Fibroblast of lung (primary cell): ENCODE results near the gene CYP2A6. TPM values are rescaled to one million over a fixed set of nuclear protein-coding genes. Genes with fewer than 3 reads are reported as not detected.
"Not testable (repeated sequence)": the region's sequence is repeated elsewhere in the genome, so short reads cannot be mapped to it uniquely, and the experiment has no call there.

ENCODE experiments used
- DNase-seq, 2 donors: peaks; one replicate each; pipeline versions ENCODE4 v3.0.0 to v3.0.0-alpha.2; 2010; ENCODE audit warnings: low read depth in 2 of 2
- H2AFZ ChIP-seq: 2 replicates; pipeline ENCODE4 v1.5.1; 2012; ENCODE audit warnings: low read length, control low read depth, inconsistent platforms
- H3K27ac ChIP-seq: 2 replicates; pipeline ENCODE4 v1.5.1; 2011; ENCODE audit warnings: low read length, control low read depth; ENCODE audit not compliant: insufficient read depth
- H3K27me3 ChIP-seq: 2 replicates; pipeline ENCODE4 v1.5.1; 2011; ENCODE audit warnings: mild to moderate bottlenecking, low read length; ENCODE audit not compliant: control insufficient read depth, insufficient read depth
- H3K36me3 ChIP-seq: 2 replicates; pipeline ENCODE4 v1.5.1; 2011; ENCODE audit warnings: low read length; ENCODE audit not compliant: control insufficient read depth, insufficient read depth
- H3K4me1 ChIP-seq: 2 replicates; pipeline ENCODE4 v1.5.1; 2011; ENCODE audit warnings: low read length; ENCODE audit not compliant: control insufficient read depth, insufficient read depth; ENCODE audit errors: extremely low read depth
- H3K4me2 ChIP-seq: 2 replicates; pipeline ENCODE4 v1.5.1; 2011; ENCODE audit warnings: low read length, control low read depth; ENCODE audit not compliant: insufficient read depth; ENCODE audit errors: extremely low read depth
- H3K4me3 ChIP-seq, 4 experiments: fragments of 200-600 bp in 1 of 4; sonication (generic) in 1 of 4; replicated peaks in 1 of 4; 2 replicates each; pipeline ENCODE4 v1.5.1; 2011 to 2016; ENCODE audit warnings: low read length in 4 of 4, low read depth in 3 of 4, mild to moderate bottlenecking in 3 of 4, control low read depth in 2 of 4, inconsistent platforms in 1 of 4, mixed read lengths in 1 of 4; ENCODE audit not compliant: insufficient read depth in 1 of 4; ENCODE audit errors: control extremely low read depth in 1 of 4
- H3K79me2 ChIP-seq: 2 replicates; pipeline ENCODE4 v1.5.1; 2012; ENCODE audit warnings: mild to moderate bottlenecking, low read length, inconsistent platforms; ENCODE audit not compliant: control insufficient read depth, insufficient read depth
- H3K9ac ChIP-seq: 2 replicates; pipeline ENCODE4 v1.5.1; 2011; ENCODE audit warnings: mild to moderate bottlenecking, low read length, control low read depth; ENCODE audit not compliant: insufficient read depth
- H3K9me3 ChIP-seq: 2 replicates; pipeline ENCODE4 v1.5.1; 2012; ENCODE audit warnings: low read depth, low read length; ENCODE audit not compliant: control insufficient read depth, insufficient read depth
- H4K20me1 ChIP-seq: 2 replicates; pipeline ENCODE4 v1.5.1; 2011; ENCODE audit warnings: low read length; ENCODE audit not compliant: control insufficient read depth, insufficient read depth; ENCODE audit errors: extremely low read depth
- CTCF ChIP-seq, 2 donors: IDR thresholded peaks in 1 of 2; conservative IDR thresholded peaks in 1 of 2; 1 replicate in 1 of 2; 2 replicates in 1 of 2; pipeline ENCODE4 v1.5.1; 2011 to 2012; ENCODE audit warnings: low read length in 2 of 2, control low read depth in 1 of 2, inconsistent platforms in 1 of 2, low read depth in 1 of 2, mild to moderate bottlenecking in 1 of 2
- EZH2 ChIP-seq: IDR thresholded peaks from 2 replicates; pipeline ENCODE4 v1.5.1; 2012; ENCODE audit warnings: low read length, control low read depth, mild to moderate bottlenecking; ENCODE audit errors: missing control alignments
- polyA plus RNA-seq, 2 donors: library from polyadenylated mRNA; depleted of rRNA in 1 of 2; stranded (reverse) in 1 of 2; unstranded in 1 of 2; fragments of >200 nt; gene quantifications; 2 replicates each; pipeline ENCODE4 v1.2.1, GENCODE V29; 2011 to 2012; ENCODE audit warnings: missing spikeins in 1 of 2
- total RNA-seq: library from RNA; depleted of rRNA; stranded (reverse); fragments of >200 nt; gene quantifications from 2 replicates; pipeline ENCODE4 v1.2.1, GENCODE V29; 2014

CYP2A6 gene
- total and polyA plus RNA-seq, 2 donors (not counting 1 experiment from before 2014, with no cell fraction given): not detected

GRCh38 chr19:40827386-40828247, 22.6 kb downstream of the CYP2A6 start:
- Histone ChIP-seq H3K9me3 (no peaks in the 10 kb centered on the region), H3K36me3 (no peaks in the 10 kb centered on the region), H3K9ac (no peak overlapping the region), H2AFZ (no peak overlapping the region), H3K4me3 (no peak overlapping the region), H3K79me2 (no peaks in the 10 kb centered on the region), H3K27ac (no peak overlapping the region), H3K4me1 (peaks cover 5% of the 10 kb centered on the region), H4K20me1 (no peaks in the 10 kb centered on the region), H3K27me3 (no peaks in the 10 kb centered on the region), H3K4me2 (no peak overlapping the region)
- TF ChIP-seq EZH2 (no peak), CTCF (conservative IDR thresholded peaks at IDR 0.05 in 1 of 2, IDR thresholded peaks at IDR 0.05 in 1 of 2; ENCODE audit: low read depth in 1 of 2, low read length in 2 of 2) (no peak)
- no peak for DNase-seq

GRCh38 chr19:40826699-40827385, 23.4 kb downstream of the CYP2A6 start:
- H3K27ac ChIP-seq, DNase-seq, H3K9ac ChIP-seq, H2AFZ ChIP-seq, H3K36me3 ChIP-seq, H3K79me2 ChIP-seq, H4K20me1 ChIP-seq, H3K27me3 ChIP-seq, H3K9me3 ChIP-seq, H3K4me3 ChIP-seq, H3K4me2 ChIP-seq, H3K4me1 ChIP-seq: not testable (repeated sequence)

GRCh38 chr19:40826312-40826698, 23.9 kb downstream of the CYP2A6 start:
- not testable (repeated sequence) for DNase-seq, H3K4me1 ChIP-seq, H2AFZ ChIP-seq, H3K9ac ChIP-seq, H4K20me1 ChIP-seq, H3K36me3 ChIP-seq, H3K4me3 ChIP-seq, H3K27me3 ChIP-seq, H3K9me3 ChIP-seq, H3K27ac ChIP-seq, H3K79me2 ChIP-seq, H3K4me2 ChIP-seq

GRCh38 chr19:40825460-40826095, 24.7 kb downstream of the CYP2A6 start:
- H3K27ac ChIP-seq, H3K9ac ChIP-seq, H2AFZ ChIP-seq, DNase-seq, H3K27me3 ChIP-seq, H4K20me1 ChIP-seq, H3K36me3 ChIP-seq, H3K4me2 ChIP-seq, H3K9me3 ChIP-seq, H3K4me1 ChIP-seq, H3K79me2 ChIP-seq, H3K4me3 ChIP-seq: not testable (repeated sequence)

GRCh38 chr19:40824916-40825315, 25.3 kb downstream of the CYP2A6 start:
- H3K36me3 ChIP-seq, H3K4me3 ChIP-seq, H3K27me3 ChIP-seq, H2AFZ ChIP-seq, H3K9ac ChIP-seq, DNase-seq, H3K4me1 ChIP-seq, H3K4me2 ChIP-seq, H4K20me1 ChIP-seq, H3K79me2 ChIP-seq, H3K27ac ChIP-seq, H3K9me3 ChIP-seq: not testable (repeated sequence)
